ENCODE results near the gene KIF16B.
"Not testable (repeated sequence)": the region's sequence is repeated elsewhere in the genome, so short reads cannot be mapped to it uniquely, and the experiment has no call there.

Gene KIF16B

GRCh38 chr20:16280219-16280618 lies 293.0 kb downstream of the KIF16B start:
- no peak for DNase-seq

- no peak for DNase-seq
Observed at GRCh38 chr20:16279320-16279719, 293.9 kb downstream of the KIF16B start.

GRCh38 chr20:16273812-16274555 lies 299.3 kb downstream of the KIF16B start:
- no peak for DNase-seq

- DNase-seq, result no peak
Observed at GRCh38 chr20:16272780-16273360, 300.4 kb downstream of the KIF16B start.

- DNase-seq, result no peak
Observed at GRCh38 chr20:16271450-16271849, 301.8 kb downstream of the KIF16B start.

GRCh38 chr20:16270989-16271388 lies 302.3 kb downstream of the KIF16B start:
- DNase-seq, result no peak

- DNase-seq, result no peak
Observed at GRCh38 chr20:16270314-16270931, 302.8 kb downstream of the KIF16B start.

- DNase-seq, result no peak
Observed at GRCh38 chr20:16267526-16267925, 305.7 kb downstream of the KIF16B start.

- no peak for DNase-seq
Observed at GRCh38 chr20:16265334-16265733, 307.9 kb downstream of the KIF16B start.

GRCh38 chr20:16263582-16263981 lies 309.7 kb downstream of the KIF16B start:
- no peak for DNase-seq

- no peak for DNase-seq
Observed at GRCh38 chr20:16262594-16262993, 310.7 kb downstream of the KIF16B start.

- no peak for DNase-seq
Observed at GRCh38 chr20:16261733-16262273, 311.4 kb downstream of the KIF16B start.

GRCh38 chr20:16260911-16261310 lies 312.3 kb downstream of the KIF16B start:
- DNase-seq, result no peak

- not testable (repeated sequence) for DNase-seq
Observed at GRCh38 chr20:16260133-16260532, 313.1 kb downstream of the KIF16B start.

- DNase-seq, result no peak
Observed at GRCh38 chr20:16258766-16259165, 314.5 kb downstream of the KIF16B start.

- no peak for DNase-seq
Observed at GRCh38 chr20:16257813-16258430, 315.3 kb downstream of the KIF16B start.

GRCh38 chr20:16257021-16257420 lies 316.2 kb downstream of the KIF16B start:
- no peak for DNase-seq

- DNase-seq, result no peak
Observed at GRCh38 chr20:16246870-16247269, 326.4 kb downstream of the KIF16B start.

- DNase-seq, result no peak
Observed at GRCh38 chr20:16246291-16246690, 327.0 kb downstream of the KIF16B start.

GRCh38 chr20:16245879-16246278 lies 327.4 kb downstream of the KIF16B start:
- DNase-seq, result no peak

GRCh38 chr20:16244892-16245291 lies 328.4 kb downstream of the KIF16B start:
- DNase-seq, result no peak

- DNase-seq, result no peak
Observed at GRCh38 chr20:16243470-16243869, 329.8 kb downstream of the KIF16B start.

GRCh38 chr20:16241911-16242310 lies 331.3 kb downstream of the KIF16B start:
- DNase-seq, result no peak

- no peak for DNase-seq
Observed at GRCh38 chr20:16240355-16240754, 332.9 kb downstream of the KIF16B start.

Data from SIG-M5 (cell line).